ENCODE data around the gene VARS1.

Gene VARS1

GRCh38 chr6:31762878-31763618, 32.5 kb downstream of the VARS1 start:
- Histone ChIP-seq H3K4me1 (ENCODE audit: control insufficient read depth, insufficient read depth, low read length) (peaks cover 20% of the 10 kb centered on the region), H3K9me3 (ENCODE audit: control insufficient read depth, low read length) (no peaks in the 10 kb centered on the region), H3K4me3 (ENCODE audit: low read length) (no peak overlapping the region), H3K36me3 (ENCODE audit: control insufficient read depth, insufficient read depth, low read length) (no peaks in the 10 kb centered on the region), H3K27me3 (ENCODE audit: control insufficient read depth, insufficient read depth, low read length) (no peaks in the 10 kb centered on the region), H3K9ac (ENCODE audit: low read length) (no peak overlapping the region)

- Histone ChIP-seq H3K4me3 (ENCODE audit: low read length) (no peak within 1 kb of the TSS), H3K27me3 (ENCODE audit: control insufficient read depth, insufficient read depth, low read length) (no peaks in the 10 kb centered on the region), H3K9ac (ENCODE audit: low read length) (no peak within 1 kb of the TSS), H3K9me3 (ENCODE audit: control insufficient read depth, low read length) (no peaks in the 10 kb centered on the region), H3K4me1 (ENCODE audit: control insufficient read depth, insufficient read depth, low read length) (peaks cover 20% of the 10 kb centered on the region), H3K36me3 (ENCODE audit: control insufficient read depth, insufficient read depth, low read length) (no peaks in the 10 kb centered on the region)
These were observed 33.2 kb downstream of the VARS1 start, which contains the start of gene SAPCD1 for GRCh38 chr6:31762356-31762755. SAPCD1 (plus strand) TSS chr6:31762656; CDS start chr6:31763055, 399 bp downstream.

GRCh38 chr6:31761343-31761742, 34.2 kb downstream of the VARS1 start:
- H3K27me3 ChIP-seq (ENCODE audit: control insufficient read depth, insufficient read depth, low read length) = no peaks in the 10 kb centered on the region
- no peaks in the 10 kb centered on the region for H3K9me3 ChIP-seq (ENCODE audit: control insufficient read depth, low read length)
- H3K4me3 ChIP-seq (ENCODE audit: low read length) = no peak overlapping the region
- no peak overlapping the region for H3K9ac ChIP-seq (ENCODE audit: low read length)
- H3K36me3 ChIP-seq (ENCODE audit: control insufficient read depth, insufficient read depth, low read length) = no peaks in the 10 kb centered on the region
- peaks cover 20% of the 10 kb centered on the region for H3K4me1 ChIP-seq (ENCODE audit: control insufficient read depth, insufficient read depth, low read length)

- Histone ChIP-seq H3K36me3 (ENCODE audit: control insufficient read depth, insufficient read depth, low read length) (no peaks in the 10 kb centered on the region), H3K4me1 (ENCODE audit: control insufficient read depth, insufficient read depth, low read length) (peaks cover 20% of the 10 kb centered on the region)
These were observed 34.8 kb downstream of the VARS1 start for GRCh38 chr6:31760790-31761189.

GRCh38 chr6:31758281-31758680, 37.3 kb downstream of the VARS1 start:
- H3K27me3 ChIP-seq (ENCODE audit: control insufficient read depth, insufficient read depth, low read length) = no peaks in the 10 kb centered on the region
- no peaks in the 10 kb centered on the region for H3K9me3 ChIP-seq (ENCODE audit: control insufficient read depth, low read length)
- H3K36me3 ChIP-seq (ENCODE audit: control insufficient read depth, insufficient read depth, low read length) = no peaks in the 10 kb centered on the region
- no peak overlapping the region for H3K4me3 ChIP-seq (ENCODE audit: low read length)
- H3K9ac ChIP-seq (ENCODE audit: low read length) = no peak overlapping the region
- H3K4me1 ChIP-seq (ENCODE audit: control insufficient read depth, insufficient read depth, low read length) = peaks cover 13% of the 10 kb centered on the region

More at GRCh38 chr6:31760790-31761189, 34.8 kb downstream of the VARS1 start:
- H3K27me3 ChIP-seq (ENCODE audit: control insufficient read depth, insufficient read depth, low read length) = no peaks in the 10 kb centered on the region
- H3K9ac ChIP-seq (ENCODE audit: low read length) = no peak overlapping the region
- no peak overlapping the region for H3K4me3 ChIP-seq (ENCODE audit: low read length)
- H3K9me3 ChIP-seq (ENCODE audit: control insufficient read depth, low read length) = no peaks in the 10 kb centered on the region

GRCh38 chr6:31752739-31753319, 42.7 kb downstream of the VARS1 start:
- Histone ChIP-seq H3K27me3 (ENCODE audit: control insufficient read depth, insufficient read depth, low read length) (no peaks in the 10 kb centered on the region), H3K36me3 (ENCODE audit: control insufficient read depth, insufficient read depth, low read length) (no peaks in the 10 kb centered on the region), H3K4me3 (ENCODE audit: low read length) (no peak overlapping the region), H3K9me3 (ENCODE audit: control insufficient read depth, low read length) (no peaks in the 10 kb centered on the region), H3K9ac (ENCODE audit: low read length) (no peak overlapping the region), H3K4me1 (ENCODE audit: control insufficient read depth, insufficient read depth, low read length) (no peaks in the 10 kb centered on the region)

GRCh38 chr6:31750411-31751022, 45.0 kb downstream of the VARS1 start:
- Histone ChIP-seq H3K27me3 (ENCODE audit: control insufficient read depth, insufficient read depth, low read length) (no peaks in the 10 kb centered on the region), H3K9me3 (ENCODE audit: control insufficient read depth, low read length) (no peaks in the 10 kb centered on the region), H3K4me1 (ENCODE audit: control insufficient read depth, insufficient read depth, low read length) (no peaks in the 10 kb centered on the region), H3K9ac (ENCODE audit: low read length) (no peak overlapping the region), H3K4me3 (ENCODE audit: low read length) (no peak overlapping the region), H3K36me3 (ENCODE audit: control insufficient read depth, insufficient read depth, low read length) (no peaks in the 10 kb centered on the region)

GRCh38 chr6:31749301-31750036, 46.1 kb downstream of the VARS1 start:
- Histone ChIP-seq H3K36me3 (ENCODE audit: control insufficient read depth, insufficient read depth, low read length) (no peaks in the 10 kb centered on the region), H3K4me1 (ENCODE audit: control insufficient read depth, insufficient read depth, low read length) (no peaks in the 10 kb centered on the region), H3K9ac (ENCODE audit: low read length) (no peak overlapping the region), H3K9me3 (ENCODE audit: control insufficient read depth, low read length) (no peaks in the 10 kb centered on the region), H3K4me3 (ENCODE audit: low read length) (no peak overlapping the region), H3K27me3 (ENCODE audit: control insufficient read depth, insufficient read depth, low read length) (no peaks in the 10 kb centered on the region)

All from mucosa of stomach (tissue), 1 donor.